Neural cell (in vitro differentiated cells): ENCODE data around the gene ZDHHC8. TPM values are rescaled to one million over a fixed set of nuclear protein-coding genes. Genes with fewer than 3 reads are reported as not detected.

Experiments used
- H2AFZ ChIP-seq: fragments of 200-600, 300-800 bp; sonication (generic), shearing (Covaris generic); 2 replicates; pipeline ENCODE4 v1.6.0; 2014; ENCODE audit warnings: low read depth, mild to moderate bottlenecking, antibody characterized with exemption, low read length, moderate library complexity
- H3F3A ChIP-seq: fragments of 200-600 bp; shearing (Covaris generic); 2 replicates; pipeline ENCODE4 v1.6.1; 2016; ENCODE audit warnings: mild to moderate bottlenecking, moderate library complexity, mixed read lengths, antibody characterized with exemption, low read length; ENCODE audit not compliant: insufficient read depth, poor library complexity, severe bottlenecking
- H3K27ac ChIP-seq: fragments of 200-600, 300-800 bp; sonication (generic), shearing (Covaris generic); 2 replicates; pipeline ENCODE4 v1.5.1; 2014; ENCODE audit warnings: mild to moderate bottlenecking, low read length, moderate library complexity
- H3K27me3 ChIP-seq: fragments of 300-800, 200-600 bp; sonication (generic), shearing (Covaris generic); 2 replicates; pipeline ENCODE4 v1.6.0; 2014; ENCODE audit warnings: mild to moderate bottlenecking, low read depth, low read length, moderate library complexity; ENCODE audit not compliant: insufficient read depth
- H3K36me3 ChIP-seq: fragments of 300-800, 200-600 bp; sonication (generic), shearing (Covaris generic); 2 replicates; pipeline ENCODE4 v1.5.1; 2014; ENCODE audit warnings: mild to moderate bottlenecking, antibody characterized with exemption, low read length, moderate library complexity; ENCODE audit not compliant: insufficient read depth
- H3K4me2 ChIP-seq: fragments of 300-800, 200-600 bp; sonication (generic), shearing (Covaris generic); 2 replicates; pipeline ENCODE4 v1.6.0; 2014; ENCODE audit warnings: mild to moderate bottlenecking, low read length
- H3K4me3 ChIP-seq: fragments of 300-800, 200-600 bp; sonication (generic), shearing (Covaris generic); 2 replicates; pipeline ENCODE4 v1.5.1; 2014; ENCODE audit warnings: mild to moderate bottlenecking, low read length, moderate library complexity
- H3K79me2 ChIP-seq: fragments of 200-600 bp; shearing (Covaris generic); replicated peaks from 2 replicates; pipeline ENCODE4 v1.6.0; 2014; ENCODE audit warnings: mild to moderate bottlenecking, low read length, moderate library complexity; ENCODE audit not compliant: insufficient read depth
- H3K9ac ChIP-seq: fragments of 300-800, 200-600 bp; sonication (generic), shearing (Covaris generic); 2 replicates; pipeline ENCODE4 v1.6.1; 2016; ENCODE audit warnings: mild to moderate bottlenecking, low read length, mixed read lengths
- H3K9me2 ChIP-seq: fragments of 200-600 bp; shearing (Covaris generic); 2 replicates; pipeline ENCODE4 v1.6.1; 2016; ENCODE audit warnings: mild to moderate bottlenecking, low read length, mixed read lengths; ENCODE audit not compliant: insufficient read depth
- H3K9me3 ChIP-seq: fragments of 200-600, 300-800 bp; sonication (generic), shearing (Covaris generic); 2 replicates; pipeline ENCODE4 v1.6.1; 2016; ENCODE audit warnings: mild to moderate bottlenecking, mixed run types, low read length, moderate library complexity, mixed read lengths
- H4K20me1 ChIP-seq: fragments of 200-600 bp; shearing (Covaris generic); 2 replicates; pipeline ENCODE4 v1.6.1; 2016; ENCODE audit warnings: mild to moderate bottlenecking, mixed run types; ENCODE audit not compliant: insufficient read depth
- EP300 ChIP-seq: fragments of 450-650 bp; conservative IDR thresholded peaks from 2 replicates; pipeline ENCODE4 v1.6.1; 2014; ENCODE audit warnings: antibody characterized with exemption, mild to moderate bottlenecking, moderate library complexity; ENCODE audit not compliant: poor library complexity, severe bottlenecking
- EZH2 ChIP-seq: fragments of 200-600, 300-800 bp; shearing (Covaris generic), sonication (generic); IDR thresholded peaks from 2 replicates; pipeline ENCODE4 v1.6.1; 2014; ENCODE audit warnings: antibody characterized with exemption, low read length, borderline replicate concordance, mild to moderate bottlenecking; ENCODE audit not compliant: insufficient read depth, poor library complexity, severe bottlenecking
- MXI1 ChIP-seq: fragments of 450-650 bp; conservative IDR thresholded peaks from 2 replicates; pipeline ENCODE4 v1.6.1; 2014; ENCODE audit warnings: antibody characterized with exemption, mild to moderate bottlenecking; ENCODE audit not compliant: poor library complexity, severe bottlenecking
- POLR2AphosphoS5 ChIP-seq: IDR thresholded peaks from 2 replicates; pipeline ENCODE4 v1.6.1; 2012
- RAD21 ChIP-seq: fragments of 450-650 bp; conservative IDR thresholded peaks from 2 replicates; pipeline ENCODE4 v1.6.1; 2014; ENCODE audit warnings: antibody characterized with exemption, mild to moderate bottlenecking, moderate library complexity
- SMC3 ChIP-seq: fragments of 450-650 bp; conservative IDR thresholded peaks from 2 replicates; pipeline ENCODE4 v1.6.1; 2014; ENCODE audit warnings: antibody characterized with exemption, mild to moderate bottlenecking, moderate library complexity; ENCODE audit not compliant: poor library complexity
- TAF1 ChIP-seq: IDR thresholded peaks from 2 replicates; pipeline ENCODE4 v1.6.1; 2012; ENCODE audit warnings: low read depth
- polyA plus RNA-seq: library from polyadenylated mRNA; depleted of rRNA; stranded (reverse); fragments of >200 nt; gene quantifications from 2 replicates; pipeline ENCODE4 v1.2.3, GENCODE V29; 2014
- TF ChIP-seq, protein P1 (sequence below): IDR thresholded peaks from 2 replicates; pipeline ENCODE4 v1.6.1; 2012; ENCODE audit warnings: borderline replicate concordance
- TF ChIP-seq, protein P2 (sequence below): fragments of 450-650 bp; IDR thresholded peaks from 2 replicates; pipeline ENCODE4 v1.5.1; 2014; ENCODE audit warnings: antibody characterized with exemption, mild to moderate bottlenecking, moderate library complexity; ENCODE audit not compliant: poor library complexity, severe bottlenecking

The ZDHHC8 gene
- polyA plus RNA-seq, 1 donor from 2014 or later = 4.5 TPM

DNA sequence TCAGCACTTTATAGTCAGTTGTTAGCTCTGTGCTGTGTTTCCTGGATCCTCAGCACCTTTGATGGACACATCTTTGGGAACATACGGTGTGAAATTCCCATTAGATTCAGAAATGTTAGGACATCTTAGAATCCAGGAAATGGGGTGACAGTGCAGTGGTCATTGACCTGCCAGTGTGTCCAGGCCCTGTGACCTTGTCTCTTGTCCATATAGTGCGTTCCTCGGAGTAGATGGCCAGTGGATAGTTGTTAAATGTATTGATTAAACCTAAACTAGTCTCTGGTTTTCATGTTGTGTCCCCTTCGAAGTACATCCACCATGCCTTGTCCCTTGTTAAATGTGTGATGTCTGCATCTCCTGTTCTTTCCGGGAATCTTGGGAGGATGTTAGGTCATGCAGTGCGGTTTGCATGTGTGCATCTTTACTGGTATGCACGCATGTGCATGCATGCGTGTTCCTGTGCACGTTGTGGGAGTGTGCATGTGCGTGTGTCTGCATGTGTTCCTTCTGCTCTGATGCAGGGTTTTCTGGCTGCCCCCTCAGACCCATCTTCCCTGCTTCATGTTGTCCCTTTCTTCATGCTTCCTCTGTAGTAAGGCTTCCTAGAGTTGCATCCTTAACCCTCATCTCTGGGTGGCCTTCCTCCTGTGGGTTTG is 47.6 kb upstream of the ZDHHC8 start:
- Histone ChIP-seq H3K4me2 (no peak overlapping the region), H3K36me3 (peaks cover 3% of the 10 kb centered on the region), H2AFZ (no peak overlapping the region), H3K9me3 (no peaks in the 10 kb centered on the region), H3K27ac (no peak overlapping the region), H3K9ac (no peak overlapping the region), H3K27me3 (no peaks in the 10 kb centered on the region), H3K79me2 (peaks cover 58% of the 10 kb centered on the region), H3K4me3 (peak overlapping the region; percentile 23), H3K9me2 (no peaks in the 10 kb centered on the region), H3F3A (no peaks in the 10 kb centered on the region), H4K20me1 (peaks cover 23% of the 10 kb centered on the region)
- TF ChIP-seq POLR2AphosphoS5 (no peak), EP300 (no peak), MXI1 (no peak), RAD21 (no peak), SMC3 (no peak), TAF1 (no peak), EZH2 (no peak)
- TF ChIP-seq, protein P1, sequence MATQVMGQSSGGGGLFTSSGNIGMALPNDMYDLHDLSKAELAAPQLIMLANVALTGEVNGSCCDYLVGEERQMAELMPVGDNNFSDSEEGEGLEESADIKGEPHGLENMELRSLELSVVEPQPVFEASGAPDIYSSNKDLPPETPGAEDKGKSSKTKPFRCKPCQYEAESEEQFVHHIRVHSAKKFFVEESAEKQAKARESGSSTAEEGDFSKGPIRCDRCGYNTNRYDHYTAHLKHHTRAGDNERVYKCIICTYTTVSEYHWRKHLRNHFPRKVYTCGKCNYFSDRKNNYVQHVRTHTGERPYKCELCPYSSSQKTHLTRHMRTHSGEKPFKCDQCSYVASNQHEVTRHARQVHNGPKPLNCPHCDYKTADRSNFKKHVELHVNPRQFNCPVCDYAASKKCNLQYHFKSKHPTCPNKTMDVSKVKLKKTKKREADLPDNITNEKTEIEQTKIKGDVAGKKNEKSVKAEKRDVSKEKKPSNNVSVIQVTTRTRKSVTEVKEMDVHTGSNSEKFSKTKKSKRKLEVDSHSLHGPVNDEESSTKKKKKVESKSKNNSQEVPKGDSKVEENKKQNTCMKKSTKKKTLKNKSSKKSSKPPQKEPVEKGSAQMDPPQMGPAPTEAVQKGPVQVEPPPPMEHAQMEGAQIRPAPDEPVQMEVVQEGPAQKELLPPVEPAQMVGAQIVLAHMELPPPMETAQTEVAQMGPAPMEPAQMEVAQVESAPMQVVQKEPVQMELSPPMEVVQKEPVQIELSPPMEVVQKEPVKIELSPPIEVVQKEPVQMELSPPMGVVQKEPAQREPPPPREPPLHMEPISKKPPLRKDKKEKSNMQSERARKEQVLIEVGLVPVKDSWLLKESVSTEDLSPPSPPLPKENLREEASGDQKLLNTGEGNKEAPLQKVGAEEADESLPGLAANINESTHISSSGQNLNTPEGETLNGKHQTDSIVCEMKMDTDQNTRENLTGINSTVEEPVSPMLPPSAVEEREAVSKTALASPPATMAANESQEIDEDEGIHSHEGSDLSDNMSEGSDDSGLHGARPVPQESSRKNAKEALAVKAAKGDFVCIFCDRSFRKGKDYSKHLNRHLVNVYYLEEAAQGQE = no peak
- TF ChIP-seq, protein P2, sequence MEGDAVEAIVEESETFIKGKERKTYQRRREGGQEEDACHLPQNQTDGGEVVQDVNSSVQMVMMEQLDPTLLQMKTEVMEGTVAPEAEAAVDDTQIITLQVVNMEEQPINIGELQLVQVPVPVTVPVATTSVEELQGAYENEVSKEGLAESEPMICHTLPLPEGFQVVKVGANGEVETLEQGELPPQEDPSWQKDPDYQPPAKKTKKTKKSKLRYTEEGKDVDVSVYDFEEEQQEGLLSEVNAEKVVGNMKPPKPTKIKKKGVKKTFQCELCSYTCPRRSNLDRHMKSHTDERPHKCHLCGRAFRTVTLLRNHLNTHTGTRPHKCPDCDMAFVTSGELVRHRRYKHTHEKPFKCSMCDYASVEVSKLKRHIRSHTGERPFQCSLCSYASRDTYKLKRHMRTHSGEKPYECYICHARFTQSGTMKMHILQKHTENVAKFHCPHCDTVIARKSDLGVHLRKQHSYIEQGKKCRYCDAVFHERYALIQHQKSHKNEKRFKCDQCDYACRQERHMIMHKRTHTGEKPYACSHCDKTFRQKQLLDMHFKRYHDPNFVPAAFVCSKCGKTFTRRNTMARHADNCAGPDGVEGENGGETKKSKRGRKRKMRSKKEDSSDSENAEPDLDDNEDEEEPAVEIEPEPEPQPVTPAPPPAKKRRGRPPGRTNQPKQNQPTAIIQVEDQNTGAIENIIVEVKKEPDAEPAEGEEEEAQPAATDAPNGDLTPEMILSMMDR = no peak

DNA sequence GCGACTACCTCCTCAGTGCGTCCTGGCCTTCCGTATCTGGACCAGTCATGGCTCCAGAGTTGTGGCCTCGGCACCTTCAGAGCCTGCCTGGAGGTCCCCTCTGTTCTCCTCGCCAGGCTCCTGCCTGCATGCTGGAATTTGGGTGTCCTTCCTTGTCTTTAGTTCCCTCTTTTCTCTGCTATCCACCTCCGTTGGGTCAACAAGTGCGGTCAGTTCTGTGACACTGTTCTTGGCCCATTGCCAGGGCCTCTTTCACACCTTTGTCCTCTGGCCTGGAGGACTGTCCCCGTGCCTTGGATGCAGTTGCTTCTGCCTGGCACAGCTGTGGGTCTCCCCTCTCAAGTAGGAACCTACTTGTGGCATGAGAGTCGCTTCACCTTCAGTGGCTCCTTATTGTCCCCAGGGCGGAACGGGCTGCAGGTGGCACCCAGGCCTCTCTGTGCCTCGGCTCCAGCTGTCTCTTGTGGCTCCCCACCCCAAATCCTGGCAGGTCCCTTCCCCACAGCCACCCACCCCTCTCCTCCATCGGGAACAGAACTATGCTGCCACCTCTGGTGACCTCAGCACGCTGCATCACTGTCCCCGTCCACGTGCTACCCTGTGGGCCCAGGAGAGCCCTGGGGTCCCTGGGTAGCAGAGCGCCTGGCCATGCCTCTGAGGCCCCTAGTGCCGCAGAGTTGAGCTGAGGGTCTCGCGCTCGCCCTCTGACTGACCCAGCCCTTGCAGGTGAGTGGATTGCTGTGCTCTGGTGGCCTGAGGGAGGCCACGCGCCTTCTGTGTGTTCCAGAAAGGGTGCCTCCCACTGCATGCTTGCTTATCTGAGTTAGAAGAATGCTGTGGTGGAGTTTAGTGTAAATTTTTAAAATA is 46.8 kb upstream of the ZDHHC8 start:
- peak overlapping the region; percentile 23 for H3K4me3 ChIP-seq
- no peak overlapping the region for H3K4me2 ChIP-seq
- no peaks in the 10 kb centered on the region for H3K9me2 ChIP-seq
- no peak for TF ChIP-seq POLR2AphosphoS5
- TF ChIP-seq RAD21 = no peak
- TF ChIP-seq, protein P2 = peak; percentile 48
- no peak for TF ChIP-seq TAF1
- TF ChIP-seq, protein P1 = no peak
- H3K27ac ChIP-seq = no peak overlapping the region
- H3K27me3 ChIP-seq = no peaks in the 10 kb centered on the region
- H2AFZ ChIP-seq = no peak overlapping the region
- peaks cover 23% of the 10 kb centered on the region for H4K20me1 ChIP-seq
- H3K79me2 ChIP-seq = peaks cover 58% of the 10 kb centered on the region
- peaks cover 3% of the 10 kb centered on the region for H3K36me3 ChIP-seq
- H3K9me3 ChIP-seq = no peaks in the 10 kb centered on the region
- no peak overlapping the region for H3K9ac ChIP-seq
- no peaks in the 10 kb centered on the region for H3F3A ChIP-seq
